Kidney (tissue), 14 donors: ENCODE results near the gene TUSC1. TPM values are rescaled to one million over a fixed set of nuclear protein-coding genes. Genes with fewer than 3 reads are reported as not detected.

Experiments
- DNase-seq, 5 donors: peaks; one replicate each; pipeline ENCODE4 v3.0.0-alpha.2; 2013 to 2020
- FAIRE-seq: peaks from 2 replicates; lab custom pipeline; 2012; peaks lifted over from hg19 to GRCh38; lab: Jason Lieb, UNC
- H3K27ac ChIP-seq, 2 donors: one replicate each; pipeline ENCODE4 v1.7.0; 2013; ENCODE audit warnings: low read depth in 2 of 2, low read length in 2 of 2, inconsistent platforms in 1 of 2
- H3K27me3 ChIP-seq: one replicate; pipeline ENCODE4 v1.7.1; 2013; ENCODE audit warnings: low read length, inconsistent platforms; ENCODE audit not compliant: control insufficient read depth, insufficient read depth
- H3K36me3 ChIP-seq, 3 donors: one replicate each; pipeline versions ENCODE4 v1.7.0 to v1.7.1; 2013; ENCODE audit warnings: low read length in 3 of 3, control low read depth in 1 of 3, inconsistent platforms in 1 of 3; ENCODE audit not compliant: insufficient read depth in 3 of 3, control insufficient read depth in 2 of 3
- H3K4me1 ChIP-seq, 3 donors: one replicate each; pipeline versions ENCODE4 v1.7.0 to v1.7.1; 2013; ENCODE audit warnings: low read length in 3 of 3, inconsistent platforms in 1 of 3, low read depth in 1 of 3; ENCODE audit not compliant: control insufficient read depth in 2 of 3, insufficient read depth in 2 of 3
- H3K4me3 ChIP-seq, 3 donors: one replicate each; pipeline versions ENCODE4 v1.7.0 to v1.8.1; 2013; ENCODE audit warnings: low read length in 3 of 3, control low read depth in 1 of 3, inconsistent platforms in 1 of 3
- H3K9ac ChIP-seq, 3 donors: one replicate each; pipeline versions ENCODE4 v1.7.0 to v1.7.1; 2013; ENCODE audit warnings: low read length in 3 of 3, control low read depth in 1 of 3, inconsistent platforms in 1 of 3
- H3K9me3 ChIP-seq, 3 donors: one replicate each; pipeline versions ENCODE4 v1.7.0 to v1.7.1; 2013; ENCODE audit warnings: low read length in 3 of 3, control low read depth in 1 of 3, inconsistent platforms in 1 of 3; ENCODE audit not compliant: control insufficient read depth in 2 of 3, insufficient read depth in 1 of 3
- intact Hi-C: fragments of 100-400 bp; cut with DNase I; formaldehyde crosslinking; loops from one replicate; pipeline ENCODE4 v1.11.1; 2022
- polyA plus RNA-seq: library from polyadenylated mRNA; stranded (reverse); fragments of 350-450 nt; fragmentation: Illumina TruSeq; extraction: RNeasy Lipid Tissue Mini Kit (QIAGEN cat#74804); gene quantifications from one replicate; pipeline ENCODE4 v1.2.3, GENCODE V29; 2014; ENCODE audit warnings: low read depth, low replicate concordance; ENCODE audit not compliant: insufficient read depth
- total RNA-seq: library from RNA; stranded (reverse); fragmentation: NEBNext Ultra II Directional; extraction: Animal tissue kit (Norgen Biotek cat#: 25700); gene quantifications from one replicate; pipeline ENCODE4 v1.2.1, GENCODE V29; 2021
- TF ChIP-seq, protein P1 (sequence below): IDR thresholded peaks from 3 replicates; pipeline ENCODE4 v1.5.1; 2012; ENCODE audit warnings: mild to moderate bottlenecking, moderate library complexity, borderline replicate concordance; ENCODE audit not compliant: insufficient read depth; ENCODE audit errors: extremely low read depth
- donor health status: control.
- donor health status: control.
- donor health status: control.
- donor health status: control.
- donor health status: control.
- donor health status: DM: yes; HTN: yes; CAD: no.
- donor health status: Normal renal cell carcinoma (clear cell type).

Gene TUSC1
- total and polyA plus RNA-seq, 2 donors from 2014 or later = 16.7 to 17.6 TPM

DNA sequence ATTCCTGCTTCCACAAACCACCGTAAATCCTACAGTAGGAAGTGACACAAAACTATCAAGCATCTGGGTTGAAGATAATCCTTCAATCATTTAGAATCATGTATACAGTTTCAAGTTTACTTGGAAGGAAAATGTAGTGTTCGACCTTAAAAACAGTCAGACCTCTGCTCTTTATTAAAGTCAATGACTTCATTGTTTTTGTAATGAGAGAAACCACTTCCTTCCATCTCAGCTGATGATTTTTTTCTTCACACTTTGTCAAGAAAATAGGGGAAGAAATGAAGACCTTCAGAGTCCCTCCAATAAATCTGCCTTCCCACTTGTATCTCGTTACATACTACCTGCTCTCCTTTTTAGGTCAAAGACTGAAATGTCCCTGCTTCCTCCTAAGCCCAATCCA lies 30.1 kb downstream of the TUSC1 start:
- intact Hi-C loops = no loop called here
- no peak overlapping the region for H3K27ac ChIP-seq
- FAIRE-seq (no peak), DNase-seq (peak in 2 of 5 donors; percentile 9 to 17)
- no peak overlapping the region for H3K4me3 ChIP-seq
- H3K36me3 ChIP-seq = no peaks in the 10 kb centered on the region
- H3K9me3 ChIP-seq = no peaks in the 10 kb centered on the region
- H3K9ac ChIP-seq = no peak overlapping the region
- TF ChIP-seq, protein P1, sequence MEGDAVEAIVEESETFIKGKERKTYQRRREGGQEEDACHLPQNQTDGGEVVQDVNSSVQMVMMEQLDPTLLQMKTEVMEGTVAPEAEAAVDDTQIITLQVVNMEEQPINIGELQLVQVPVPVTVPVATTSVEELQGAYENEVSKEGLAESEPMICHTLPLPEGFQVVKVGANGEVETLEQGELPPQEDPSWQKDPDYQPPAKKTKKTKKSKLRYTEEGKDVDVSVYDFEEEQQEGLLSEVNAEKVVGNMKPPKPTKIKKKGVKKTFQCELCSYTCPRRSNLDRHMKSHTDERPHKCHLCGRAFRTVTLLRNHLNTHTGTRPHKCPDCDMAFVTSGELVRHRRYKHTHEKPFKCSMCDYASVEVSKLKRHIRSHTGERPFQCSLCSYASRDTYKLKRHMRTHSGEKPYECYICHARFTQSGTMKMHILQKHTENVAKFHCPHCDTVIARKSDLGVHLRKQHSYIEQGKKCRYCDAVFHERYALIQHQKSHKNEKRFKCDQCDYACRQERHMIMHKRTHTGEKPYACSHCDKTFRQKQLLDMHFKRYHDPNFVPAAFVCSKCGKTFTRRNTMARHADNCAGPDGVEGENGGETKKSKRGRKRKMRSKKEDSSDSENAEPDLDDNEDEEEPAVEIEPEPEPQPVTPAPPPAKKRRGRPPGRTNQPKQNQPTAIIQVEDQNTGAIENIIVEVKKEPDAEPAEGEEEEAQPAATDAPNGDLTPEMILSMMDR = no peak
- no peaks in the 10 kb centered on the region for H3K27me3 ChIP-seq
- no peaks in the 10 kb centered on the region for H3K4me1 ChIP-seq

DNA sequence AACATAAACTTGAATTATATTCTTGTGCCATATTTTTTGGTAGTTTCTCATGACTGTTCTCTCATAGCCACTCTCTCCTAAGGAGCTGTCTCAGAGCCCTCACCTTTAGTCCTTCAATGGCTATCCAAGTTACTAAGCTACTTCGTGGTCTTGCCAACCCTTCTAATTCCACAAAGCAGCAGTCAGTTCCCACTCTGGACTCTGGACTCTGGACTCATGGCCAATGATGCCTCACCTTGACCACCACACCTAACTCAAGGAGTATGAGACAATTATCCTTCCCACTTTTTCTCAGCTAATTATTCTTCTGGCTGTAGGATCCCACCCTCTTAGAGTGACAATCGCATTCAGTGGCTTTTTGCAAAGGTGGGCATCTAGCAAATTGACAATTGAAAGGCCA lies 42.2 kb downstream of the TUSC1 start:
- no peaks in the 10 kb centered on the region for H3K36me3 ChIP-seq
- H3K4me3 ChIP-seq = no peak overlapping the region
- FAIRE-seq (no peak), DNase-seq (no peak)
- H3K4me1 ChIP-seq = no peaks in the 10 kb centered on the region
- H3K27me3 ChIP-seq = no peaks in the 10 kb centered on the region
- no peak overlapping the region for H3K27ac ChIP-seq
- intact Hi-C loops = no loop called here
- TF ChIP-seq, protein P1 = no peak
- no peak overlapping the region for H3K9ac ChIP-seq
- H3K9me3 ChIP-seq = no peaks in the 10 kb centered on the region

DNA sequence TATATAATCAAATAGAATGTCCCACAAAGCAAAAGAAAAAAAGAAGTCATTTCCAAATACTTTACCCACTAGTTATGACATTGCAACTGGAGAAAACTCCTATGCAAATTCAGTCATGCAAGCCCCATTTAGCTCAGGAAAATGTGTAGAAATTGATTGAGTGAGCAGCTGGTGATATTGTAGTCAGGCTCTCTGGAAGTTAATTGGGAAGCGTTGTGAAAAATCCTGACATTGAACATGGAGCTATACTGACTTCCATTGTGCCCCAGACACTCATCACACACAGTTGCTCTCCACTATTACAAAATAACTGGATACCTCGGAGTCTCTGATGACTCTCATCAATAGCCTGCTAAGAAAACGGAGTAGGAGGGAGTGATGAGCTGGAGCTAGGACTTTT lies 49.0 kb downstream of the TUSC1 start:
- H3K4me1 ChIP-seq = no peaks in the 10 kb centered on the region
- DNase-seq (no peak), FAIRE-seq (no peak)
- intact Hi-C loops = no loop called here
- TF ChIP-seq, protein P1 = no peak
- H3K27ac ChIP-seq = no peak overlapping the region
- H3K9ac ChIP-seq = no peak overlapping the region
- H3K27me3 ChIP-seq = no peaks in the 10 kb centered on the region
- no peak overlapping the region for H3K4me3 ChIP-seq
- no peaks in the 10 kb centered on the region for H3K9me3 ChIP-seq
- no peaks in the 10 kb centered on the region for H3K36me3 ChIP-seq
